HepG2 (cell line): Measurements from ENCODE around the gene CNTFR. TPM values are rescaled to one million over a fixed set of nuclear protein-coding genes. Genes with fewer than 3 reads are reported as not detected.

ENCODE experiments used
- ATAC-seq: fragments of 200-7000 bp; cut with Tn5 transposase; 3 replicates; pipeline ENCODE4 v1.9.1; 2020; ENCODE audit warnings: mild to moderate bottlenecking, moderate library complexity
- BruUV-seq: library from RNA; stranded (reverse); fragments of 400-500 nt; replicated peaks from 2 replicates; lab custom pipeline; 2021; lab: Mats Ljungman, UMichigan
- CTCF ChIA-PET: fragments of 300-600 bp; formaldehyde crosslinking; extraction: SDS; loops from one replicate; lab custom pipeline; 2021; ENCODE audit warnings: low total read pairs, inconsistent platforms, low intra/inter-chr PET ratio; lab: Yijun Ruan, JAX
- POLR2A ChIA-PET: fragments of 350-600 bp; sonication (Branson Sonifier 250); formaldehyde crosslinking; loops from one replicate; lab custom pipeline; 2020; ENCODE audit warnings: antibody characterized with exemption, inconsistent platforms; lab: Yijun Ruan, JAX
- DNase-seq: peaks from one replicate; pipeline ENCODE4 v3.0.0-alpha.2; 2015; ENCODE audit warnings: low spot score
- FAIRE-seq: peaks from 3 replicates; lab custom pipeline; 2011; peaks lifted over from hg19 to GRCh38; lab: Jason Lieb, UNC
- H2AFZ ChIP-seq: one replicate; pipeline ENCODE4 v1.6.1; 2011; ENCODE audit warnings: low read length, inconsistent platforms
- H3K27ac ChIP-seq: fragments of 300-600 bp; 3 replicates; pipeline ENCODE4 v1.8.0; 2011; ENCODE audit warnings: mixed run types, mild to moderate bottlenecking, mixed read lengths, low read length, inconsistent platforms; ENCODE audit not compliant: insufficient read depth; ENCODE audit errors: extremely low read length
- H3K27me3 ChIP-seq, 2 experiments: fragments of 200-600 bp in 1 of 2; 2 replicates in 1 of 2; 3 replicates in 1 of 2; pipeline versions ENCODE4 v1.6.0 to v1.8.0; 2011; ENCODE audit warnings: low read length in 2 of 2, mild to moderate bottlenecking in 2 of 2, moderate library complexity in 2 of 2, inconsistent platforms in 1 of 2; ENCODE audit not compliant: insufficient read depth in 2 of 2, control insufficient read depth in 1 of 2
- H3K36me3 ChIP-seq, 2 experiments: fragments of 200-600 bp in 1 of 2; replicated peaks in 1 of 2; 2 replicates in 1 of 2; 3 replicates in 1 of 2; pipeline versions ENCODE4 v1.5.1 to v1.8.0; 2011; ENCODE audit warnings: low read length in 2 of 2, inconsistent platforms in 1 of 2; ENCODE audit not compliant: insufficient read depth in 2 of 2, control insufficient read depth in 1 of 2
- H3K4me1 ChIP-seq: 2 replicates; pipeline ENCODE4 v1.5.1; 2012; ENCODE audit warnings: low read length, inconsistent platforms; ENCODE audit not compliant: insufficient read depth
- H3K4me2 ChIP-seq: 2 replicates; pipeline ENCODE4 v1.6.0; 2011; ENCODE audit warnings: low read depth, low read length, inconsistent platforms
- H3K4me3 ChIP-seq, 3 experiments: fragments of 200-600 bp in 1 of 3; sonication (generic), shearing (Covaris generic) in 1 of 3; replicated peaks in 1 of 3; 2 replicates each; pipeline ENCODE4 v1.5.1; 2011 to 2016; ENCODE audit warnings: low read length in 3 of 3, inconsistent platforms in 2 of 3, low read depth in 2 of 3, mild to moderate bottlenecking in 2 of 3, control low read depth in 1 of 3, mixed read lengths in 1 of 3; ENCODE audit not compliant: insufficient read depth in 1 of 3
- H3K79me2 ChIP-seq: one replicate; pipeline ENCODE4 v1.6.1; 2011; ENCODE audit warnings: low read length, inconsistent platforms; ENCODE audit not compliant: insufficient read depth
- H3K9ac ChIP-seq: 2 replicates; pipeline ENCODE4 v1.6.0; 2011; ENCODE audit warnings: mild to moderate bottlenecking, low read depth, low read length, inconsistent platforms; ENCODE audit not compliant: insufficient read depth
- H3K9me3 ChIP-seq: 2 replicates; pipeline ENCODE4 v1.5.1; 2012; ENCODE audit warnings: mild to moderate bottlenecking, low read length
- H4K20me1 ChIP-seq: 2 replicates; pipeline ENCODE4 v1.6.0; 2011; ENCODE audit warnings: inconsistent platforms, mild to moderate bottlenecking, low read length, moderate library complexity; ENCODE audit not compliant: insufficient read depth
- ARID5B ChIP-seq: IDR thresholded peaks from 2 replicates; pipeline ENCODE4 v1.4.0; 2020; ENCODE audit warnings: mild to moderate bottlenecking, missing genetic modification reagents
- HDAC6 ChIP-seq: fragments of 200-600 bp; sonication (generic); IDR thresholded peaks from 2 replicates; pipeline ENCODE4 v1.7.0; 2017; ENCODE audit warnings: mild to moderate bottlenecking, antibody characterized with exemption, low read length, low read depth
- MBD4 ChIP-seq: IDR thresholded peaks from 2 replicates; pipeline ENCODE4 v1.6.1; 2012; ENCODE audit warnings: low read length, inconsistent platforms, borderline replicate concordance
- RNF2 ChIP-seq: fragments of 450-650 bp; conservative IDR thresholded peaks from 2 replicates; pipeline ENCODE4 v1.6.1; 2016; ENCODE audit warnings: low read depth
- SNRNP70 ChIP-seq: fragments of 200-400 bp; formaldehyde crosslinking; IDR thresholded peaks from 2 replicates; pipeline ENCODE4 v1.6.1; 2017; ENCODE audit warnings: mild to moderate bottlenecking, low read depth, low read length, moderate library complexity
- TAF1 ChIP-seq: sonication (generic); formaldehyde crosslinking; IDR thresholded peaks from 2 replicates; pipeline ENCODE4 v1.4.0; 2020; ENCODE audit warnings: missing genetic modification reagents
- TBX2 ChIP-seq: sonication (generic); formaldehyde crosslinking; IDR thresholded peaks from 2 replicates; pipeline ENCODE4 v1.5.0; 2020; ENCODE audit warnings: missing genetic modification reagents, mild to moderate bottlenecking, borderline replicate concordance
- THAP7 ChIP-seq: sonication (generic); formaldehyde crosslinking; IDR thresholded peaks from 2 replicates; pipeline ENCODE4 v1.8.1; 2023; ENCODE audit warnings: mild to moderate bottlenecking, missing genetic modification reagents
- USF2 ChIP-seq, 2 experiments: sonication (generic) in 1 of 2; formaldehyde crosslinking in 1 of 2; IDR thresholded peaks; 2 replicates each; pipeline versions ENCODE4 v1.5.1 to v1.6.1; 2011 to 2020; ENCODE audit warnings: borderline replicate concordance in 1 of 2, low read depth in 1 of 2, low read length in 1 of 2, mild to moderate bottlenecking in 1 of 2, missing genetic modification reagents in 1 of 2, moderate library complexity in 1 of 2
- ZNF160 ChIP-seq: sonication (generic); formaldehyde crosslinking; IDR thresholded peaks from 2 replicates; pipeline ENCODE4 v1.8.0; 2022; ENCODE audit warnings: mild to moderate bottlenecking, inconsistent platforms, missing genetic modification reagents
- ZNF17 ChIP-seq: sonication (generic); formaldehyde crosslinking; IDR thresholded peaks from 2 replicates; pipeline ENCODE4 v1.5.0; 2020; ENCODE audit warnings: mild to moderate bottlenecking, missing genetic modification reagents
- ZNF251 ChIP-seq: sonication (generic); formaldehyde crosslinking; IDR thresholded peaks from 2 replicates; pipeline ENCODE4 v1.9.0; 2021; ENCODE audit warnings: mild to moderate bottlenecking, missing genetic modification reagents
- ZNF510 ChIP-seq: sonication (generic); formaldehyde crosslinking; IDR thresholded peaks from 2 replicates; pipeline ENCODE4 v1.4.0; 2020; ENCODE audit warnings: low read depth, mild to moderate bottlenecking, missing genetic modification reagents
- ZNF550 ChIP-seq: sonication (generic); formaldehyde crosslinking; IDR thresholded peaks from 2 replicates; pipeline ENCODE4 v1.4.0; 2020; ENCODE audit warnings: mild to moderate bottlenecking, missing genetic modification reagents, borderline replicate concordance
- ZSCAN9 ChIP-seq: IDR thresholded peaks from 2 replicates; pipeline ENCODE4 v1.6.1; 2016; ENCODE audit warnings: borderline replicate concordance
- ZUFSP ChIP-seq: sonication (generic); formaldehyde crosslinking; IDR thresholded peaks from 2 replicates; pipeline ENCODE4 v1.9.0; 2021; ENCODE audit warnings: missing genetic modification reagents, mild to moderate bottlenecking, borderline replicate concordance
- in situ Hi-C: cut with HindIII; loops from 2 replicates; pipeline ENCODE4 v1.10.0; 2017; ENCODE audit warnings: low pct_unique_long_range_greater_than_20kb; ENCODE audit not compliant: extremely low pct_ligation_motif_present
- intact Hi-C: fragments of 100-400 bp; cut with micrococcal nuclease; formaldehyde crosslinking; loops from one replicate; pipeline ENCODE4 v1.10.0; 2022; ENCODE audit not compliant: unreplicated experiment
- polyA plus RNA-seq, 8 experiments: library from polyadenylated mRNA; depleted of rRNA in 3 of 8; stranded (reverse) in 7 of 8; unstranded in 1 of 8; fragments of >200 nt; fragmentation: Illumina TruSeq in 4 of 8; extraction: Trizol in 4 of 8; gene quantifications; 2 replicates each; pipeline versions ENCODE4 v1.2.1 to v1.2.3, GENCODE V29; 2011 to 2016; ENCODE audit warnings: low read depth in 4 of 8, missing spikeins in 1 of 8, mixed read lengths in 1 of 8; ENCODE audit not compliant: insufficient read depth in 1 of 8
- total RNA-seq, 5 experiments: library from RNA; depleted of rRNA; stranded (reverse); fragments of >200 nt; fragmentation: Illumina TruSeq; extraction: Trizol; gene quantifications; 2 replicates each; pipeline ENCODE4 v1.2.3, GENCODE V29; 2016; ENCODE audit warnings: low read depth in 1 of 5

CNTFR gene
- total and polyA plus RNA-seq, 2 of the 13 experiments (the other 11 are each of a cell fraction or from before 2014, with no cell fraction given) = not detected

- no peak overlapping the region for H3K4me2 ChIP-seq
- DNase-seq (no peak), ATAC-seq (no peak), FAIRE-seq (no peak)
- no TSS peak for BruUV-seq
- peaks cover 11% of the 10 kb centered on the region for H3K4me1 ChIP-seq
- H3K79me2 ChIP-seq = no peaks in the 10 kb centered on the region
- no peaks in the 10 kb centered on the region for H3K9me3 ChIP-seq
- H3K9ac ChIP-seq = no peak overlapping the region
- POLR2A ChIA-PET = no interaction called here
- H3K27me3 ChIP-seq = peaks cover 4 to 46% of the 10 kb centered on the region in 2 experiments; a peak in 2 of 5 replicates
- H3K27ac ChIP-seq = no peak overlapping the region
- no peak overlapping the region for H3K4me3 ChIP-seq
- H4K20me1 ChIP-seq = no peaks in the 10 kb centered on the region
- no peaks in the 10 kb centered on the region for H3K36me3 ChIP-seq
- intact Hi-C loops (loop anchor here (10.0 kb wide), 1 partner anchor 173 kb away; no protein-coding TSS in a partner anchor), in situ Hi-C loops (no loop called here)
- CTCF ChIA-PET = no interaction called here
- no peak overlapping the region for H2AFZ ChIP-seq
- no peak for TF ChIP-seq ZSCAN9 (CRISPR knock-in tag)
- no peak for TF ChIP-seq ZUFSP (CRISPR knock-in tag)
- no peak for TF ChIP-seq THAP7 (CRISPR knock-in tag)
- no peak for TF ChIP-seq RNF2
- TF ChIP-seq MBD4 = no peak
- no peak for TF ChIP-seq HDAC6
- TF ChIP-seq USF2 (IDR thresholded peaks at IDR 0.05; ENCODE audit: low read depth, low read length) = no peak
- TF ChIP-seq USF2 (CRISPR knock-in tag; IDR thresholded peaks at IDR 0.05; ENCODE audit: borderline replicate concordance) = no peak
- TF ChIP-seq ZNF251 (CRISPR knock-in tag) = no peak
- TF ChIP-seq ZNF510 (CRISPR knock-in tag) = no peak
- TF ChIP-seq ZNF160 (CRISPR knock-in tag) = no peak
- no peak for TF ChIP-seq SNRNP70
- TF ChIP-seq TAF1 (CRISPR knock-in tag) = no peak
- no peak for TF ChIP-seq TBX2 (CRISPR knock-in tag)
- no peak for TF ChIP-seq ARID5B (CRISPR knock-in tag)
- TF ChIP-seq ZNF550 (CRISPR knock-in tag) = no peak
- no peak for TF ChIP-seq ZNF17
These were observed 81.6 kb downstream of the CNTFR start for GRCh38 chr9:34507966-34508365.
